HUDEP-2 (cell line): ENCODE measurements around the gene AGBL4.

Source experiments
- DNase-seq, 76 experiments: peaks; one replicate each; lab custom pipeline; 2025; ENCODE audit not compliant: unreplicated experiment in 76 of 76; lab: John Stamatoyannopoulos, UW

Gene AGBL4

GRCh38 chr1:48674641-48675040 is 1349.1 kb downstream of the AGBL4 start:
- no peak for DNase-seq

- no peak for DNase-seq
Observed at GRCh38 chr1:48673332-48674105, 1350.2 kb downstream of the AGBL4 start.

DNA sequence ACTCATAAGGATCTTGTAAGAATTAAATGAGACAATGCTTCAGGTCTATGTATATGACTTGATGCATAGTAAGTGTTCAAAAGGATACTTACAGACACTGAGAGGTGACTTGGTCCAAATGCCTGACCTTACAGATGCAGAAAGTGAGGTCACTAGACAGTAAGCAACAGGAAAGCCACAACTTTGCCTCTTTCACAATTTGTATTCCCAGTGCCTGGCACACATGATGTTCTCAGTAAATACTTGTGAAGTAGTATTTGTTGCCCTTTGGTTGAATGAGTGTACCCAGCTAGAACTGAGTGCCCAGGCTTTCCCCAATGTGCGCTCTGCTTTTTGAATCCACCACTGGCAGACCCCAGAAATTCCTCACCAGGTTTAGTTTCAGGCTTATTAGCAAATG is 1352.2 kb downstream of the AGBL4 start:
- DNase-seq = no peak

DNA sequence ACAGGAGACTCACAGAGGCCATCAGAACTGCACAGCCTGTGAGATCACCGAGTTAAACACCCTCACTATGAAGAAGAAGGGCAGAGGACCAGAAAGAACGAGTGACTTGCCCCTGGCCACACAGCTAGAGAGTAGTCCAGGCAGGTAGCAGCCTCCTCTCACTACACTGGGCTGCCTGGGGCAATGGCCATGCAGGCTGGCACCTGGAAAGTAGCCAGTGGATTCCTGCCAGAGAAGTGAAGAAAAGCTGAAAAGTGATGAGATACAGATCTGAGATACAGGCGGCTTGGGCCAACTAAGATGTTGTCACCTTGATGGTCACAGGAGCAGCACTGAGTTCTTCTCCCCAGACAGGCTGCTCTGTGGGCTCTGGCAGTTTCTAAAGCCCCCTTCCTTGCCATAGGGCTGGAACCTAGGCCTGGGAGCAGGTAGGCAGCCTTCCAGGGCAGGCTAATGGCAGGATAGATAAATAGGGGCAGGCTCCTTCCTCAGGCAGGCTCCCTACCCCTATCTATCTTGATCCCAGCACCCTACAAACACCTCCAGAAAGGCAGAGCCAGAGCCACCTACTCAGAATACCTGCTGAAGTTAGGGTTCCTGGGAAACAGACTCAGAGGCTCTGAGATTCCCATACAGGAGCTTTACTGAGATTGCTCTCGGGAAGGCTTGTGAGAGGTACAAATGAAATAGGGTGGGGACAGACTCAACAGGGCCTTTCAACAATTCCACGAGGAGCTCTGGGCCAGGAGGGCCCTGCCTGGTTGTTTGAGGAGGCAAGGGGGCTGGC is 1353.3 kb downstream of the AGBL4 start:
- no peak for DNase-seq

GRCh38 chr1:48668339-48668738 is 1355.4 kb downstream of the AGBL4 start:
- no peak for DNase-seq

GRCh38 chr1:48667782-48668181 is 1356.0 kb downstream of the AGBL4 start:
- DNase-seq = no peak

DNA sequence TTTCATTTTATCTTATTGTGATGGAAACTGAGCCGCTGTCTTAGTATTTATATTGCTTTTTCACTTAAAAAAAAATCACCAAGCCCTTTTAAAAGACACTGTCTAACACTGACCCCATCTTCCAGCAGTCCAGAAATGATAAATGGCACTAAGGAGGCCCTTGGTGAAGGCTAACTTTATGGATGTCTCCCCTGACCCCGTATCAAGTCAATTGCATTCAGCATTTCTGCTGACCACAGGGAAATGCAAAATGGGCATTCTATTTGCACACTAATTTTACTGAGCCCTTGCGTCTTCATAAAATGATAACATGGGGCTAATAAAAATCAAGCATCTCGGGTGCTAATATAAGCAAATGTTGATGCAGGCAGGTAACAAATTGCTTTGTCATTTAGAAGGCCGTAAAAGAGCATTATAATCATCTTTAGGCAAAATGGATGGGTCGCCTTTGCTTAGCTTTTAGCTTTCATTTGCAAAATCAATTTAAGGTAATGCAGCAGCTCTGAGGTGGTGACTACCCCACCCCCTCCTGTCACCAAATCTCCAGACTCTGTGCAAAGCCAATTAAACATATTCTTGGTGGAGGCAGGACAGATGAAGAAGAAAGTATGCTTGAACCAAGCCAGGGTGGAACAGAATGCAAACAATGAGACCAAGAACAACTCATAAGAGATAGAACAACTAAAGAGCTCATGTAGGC is 1357.9 kb downstream of the AGBL4 start:
- no peak for DNase-seq

DNA sequence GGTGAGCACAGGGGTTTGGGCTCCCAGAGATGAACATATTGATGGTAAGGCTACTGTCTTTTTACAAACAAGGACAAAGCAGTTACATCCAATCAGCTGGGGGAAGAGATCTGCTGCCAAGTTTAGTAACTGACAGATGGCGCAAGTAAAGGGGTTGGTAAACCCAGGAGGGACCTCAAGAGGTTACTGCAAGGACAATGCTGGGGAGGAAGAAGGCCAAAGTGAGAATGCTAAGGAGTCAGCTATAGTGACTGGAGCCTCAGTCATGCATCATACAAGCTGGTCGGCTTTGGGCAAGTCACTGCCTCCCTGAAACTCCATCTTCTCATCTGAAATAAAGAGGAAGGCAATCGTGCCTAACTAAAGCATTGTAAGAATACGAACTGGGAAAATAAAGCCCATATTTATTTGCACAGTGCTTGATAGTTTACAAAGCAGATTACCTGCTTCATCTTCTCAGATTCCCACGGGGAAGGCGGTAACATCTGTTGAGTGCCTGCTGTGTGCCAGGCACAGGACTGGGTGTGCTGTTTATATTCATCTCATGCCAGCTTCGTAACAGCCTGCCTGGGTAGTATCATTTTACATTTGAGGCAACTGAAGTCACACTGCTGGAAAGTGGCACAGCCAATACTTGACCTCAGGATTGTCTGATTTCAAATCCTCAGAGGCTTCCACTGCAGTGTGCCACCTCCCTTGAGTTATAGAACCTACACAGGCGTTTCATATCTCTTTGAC is 1361.9 kb downstream of the AGBL4 start:
- DNase-seq = no peak

GRCh38 chr1:48659801-48660200 is 1364.0 kb downstream of the AGBL4 start:
- DNase-seq = no peak

DNA sequence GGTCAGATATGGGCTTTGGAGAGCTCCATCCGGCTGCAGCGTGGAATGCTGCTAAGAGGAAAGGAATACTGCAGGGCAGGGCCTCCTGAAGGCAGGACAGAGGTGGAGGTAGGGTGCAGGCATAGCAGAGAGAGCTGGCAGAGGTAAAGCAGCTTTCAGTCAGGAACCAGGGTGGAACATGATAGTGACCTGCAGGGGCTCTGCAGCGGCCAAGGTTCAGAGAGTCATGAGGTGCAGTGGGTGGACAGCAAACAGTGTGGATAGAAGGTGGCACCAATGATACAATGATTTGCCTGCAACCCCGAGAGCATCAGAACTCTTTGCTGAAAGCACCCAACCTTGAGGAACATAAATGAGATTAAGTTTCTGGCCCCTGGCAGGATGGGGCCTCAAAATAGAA is 1366.3 kb downstream of the AGBL4 start:
- DNase-seq = no peak

DNA sequence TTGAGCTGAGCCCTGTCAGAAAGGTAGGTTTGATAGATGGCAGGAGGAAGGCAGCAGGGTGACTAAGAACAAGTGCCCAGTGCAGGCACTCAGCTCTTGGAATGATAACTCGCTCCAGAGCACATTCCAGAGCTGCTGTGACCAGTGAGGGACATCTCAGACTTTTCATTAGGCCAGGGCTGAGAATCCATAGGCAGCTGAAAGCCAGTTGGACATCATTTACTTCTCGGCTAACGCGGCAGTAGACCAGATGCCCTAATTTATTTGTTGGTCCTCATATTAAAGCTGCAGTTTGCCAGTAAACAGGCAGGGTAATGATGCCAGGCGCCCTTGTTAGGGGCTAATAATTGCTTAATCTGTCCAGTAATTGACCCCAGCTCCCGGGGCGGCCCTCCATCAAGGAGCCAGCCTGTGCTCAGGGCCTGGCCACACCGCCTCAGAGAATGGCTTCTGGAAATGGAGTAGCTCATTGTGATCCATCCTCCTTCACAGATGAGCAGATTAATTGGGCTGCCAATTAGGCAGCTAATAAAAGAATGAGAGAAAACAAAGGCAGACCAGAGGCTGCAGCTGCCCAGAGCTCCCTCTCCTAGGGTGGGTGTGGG is 1369.0 kb downstream of the AGBL4 start:
- no peak for DNase-seq

- no peak for DNase-seq
Observed at GRCh38 chr1:48652334-48652733, 1371.4 kb downstream of the AGBL4 start.

GRCh38 chr1:48649880-48650279 is 1373.9 kb downstream of the AGBL4 start:
- DNase-seq = no peak

DNA sequence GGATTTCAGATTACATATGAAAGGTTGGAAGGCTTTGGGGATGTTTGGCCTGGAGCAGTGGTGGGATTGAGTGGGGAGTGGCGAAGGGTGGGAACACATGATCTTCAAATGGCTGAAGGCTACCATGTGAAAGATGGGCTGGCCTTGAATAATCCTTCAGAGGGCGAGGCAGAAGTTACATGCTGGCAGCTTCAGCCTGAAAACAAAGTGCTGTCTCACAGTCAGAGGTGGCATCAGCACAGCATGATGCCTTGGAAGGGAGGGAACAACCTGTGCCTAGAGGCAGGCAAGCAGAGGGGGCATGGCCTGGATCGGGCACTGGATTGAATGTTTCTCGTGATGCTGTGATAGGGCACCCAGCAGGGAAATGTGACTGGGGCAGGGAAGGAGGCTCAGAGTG is 1377.9 kb downstream of the AGBL4 start:
- no peak for DNase-seq

DNA sequence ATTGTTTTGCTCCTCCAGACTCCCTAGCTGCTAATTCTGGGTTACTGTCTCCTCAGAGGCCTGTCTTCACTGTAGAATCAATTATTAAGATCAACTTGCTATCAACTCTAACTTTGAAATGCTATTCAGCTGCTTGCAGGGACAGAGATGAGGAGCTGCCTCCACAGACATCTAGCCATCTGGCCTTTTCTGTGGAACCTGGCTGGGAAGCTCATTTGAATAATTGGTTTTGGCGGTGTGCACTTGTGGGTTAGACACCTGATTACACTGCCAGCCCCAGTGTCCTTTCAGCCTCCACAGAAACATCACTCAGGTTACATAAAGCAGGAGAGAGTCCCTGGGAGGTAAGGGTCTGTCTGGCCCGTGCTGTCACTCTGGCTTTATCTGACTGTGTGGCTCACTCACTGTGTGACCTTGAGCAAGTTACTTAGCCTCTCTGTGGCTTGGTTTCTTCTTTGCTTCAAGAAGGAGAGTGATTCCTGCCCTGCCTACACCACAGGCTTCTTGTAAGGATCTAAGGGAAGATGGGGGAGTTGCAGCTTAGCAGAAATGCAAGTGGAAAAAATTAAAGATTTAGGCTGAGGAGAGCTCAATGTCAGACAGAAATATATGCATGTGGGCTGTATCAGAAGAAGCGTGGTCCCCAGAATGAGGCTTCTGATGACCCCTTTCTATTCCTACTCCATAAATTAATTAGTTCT is 1378.7 kb downstream of the AGBL4 start:
- no peak for DNase-seq

GRCh38 chr1:48644190-48644900 is 1379.4 kb downstream of the AGBL4 start:
- no peak for DNase-seq

GRCh38 chr1:48643193-48643592 is 1380.6 kb downstream of the AGBL4 start:
- DNase-seq = no peak

DNA sequence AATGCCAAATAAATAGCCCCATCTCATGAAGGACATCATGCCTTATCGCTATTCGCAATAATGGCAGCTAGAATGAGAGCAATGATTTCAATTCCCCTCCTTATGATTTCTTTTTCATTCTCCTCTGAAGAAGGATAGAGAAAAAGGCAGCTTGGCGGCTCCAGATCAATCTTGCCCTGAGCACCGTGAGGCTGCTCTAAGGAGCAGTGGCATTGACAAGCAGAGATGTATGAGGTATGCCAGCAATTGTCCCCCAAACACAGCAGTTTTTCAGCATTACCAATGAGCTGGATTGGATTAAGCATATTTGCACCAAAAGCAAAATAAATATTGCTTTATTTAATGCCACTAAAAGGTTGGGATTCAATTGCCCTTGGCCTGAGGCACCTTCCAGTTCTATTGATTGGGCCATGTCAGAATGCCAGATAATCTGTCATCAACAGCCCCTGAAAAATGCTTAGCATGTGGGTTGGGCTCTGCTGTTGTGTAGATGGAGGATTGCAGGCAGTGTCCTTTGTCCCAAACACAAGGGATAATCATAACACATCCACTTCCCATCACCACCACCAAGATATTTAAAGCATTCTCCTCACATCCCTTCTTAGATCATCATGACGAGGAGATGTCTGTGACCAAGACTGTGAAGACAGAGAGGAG is 1382.8 kb downstream of the AGBL4 start:
- DNase-seq = no peak

- DNase-seq = no peak
Observed at GRCh38 chr1:48629867-48630266, 1393.9 kb downstream of the AGBL4 start.
